ENCODE data around the gene PLEKHN1.

- TF ChIP-seq CTCF (conservative IDR thresholded peaks at IDR 0.05; ENCODE audit: low read length): no peak
- TF ChIP-seq EZH2phosphoT487 (IDR thresholded peaks at IDR 0.05; ENCODE audit: borderline replicate concordance, low read depth, low read length): no peak
Observed at GRCh38 chr1:947958-948357, 18.3 kb upstream of the PLEKHN1 start.
